ENCODE results near the gene KIF21A.
"Not testable (repeated sequence)": the region's sequence is repeated elsewhere in the genome, so short reads cannot be mapped to it uniquely, and the experiment has no call there.

Gene KIF21A

DNA sequence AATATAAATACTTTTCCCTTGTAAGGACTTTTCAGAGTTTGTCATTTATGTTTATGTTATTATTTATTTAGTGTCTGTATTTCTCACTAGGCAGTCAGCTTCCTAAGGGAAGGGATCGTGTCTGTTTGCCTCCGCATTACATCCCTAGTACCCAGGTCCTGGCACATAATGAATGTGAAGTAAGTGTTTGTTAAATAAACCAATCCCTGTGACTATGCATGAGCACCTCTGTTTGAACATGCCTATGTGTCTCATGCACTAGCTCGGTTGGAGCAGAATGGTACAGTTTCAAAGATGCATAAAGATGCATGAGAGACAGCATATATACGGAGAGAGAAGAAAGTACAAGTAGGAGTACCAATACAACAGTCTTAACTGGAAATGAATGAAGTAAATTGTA lies 99.3 kb downstream of the KIF21A start:
- no peak for DNase-seq

DNA sequence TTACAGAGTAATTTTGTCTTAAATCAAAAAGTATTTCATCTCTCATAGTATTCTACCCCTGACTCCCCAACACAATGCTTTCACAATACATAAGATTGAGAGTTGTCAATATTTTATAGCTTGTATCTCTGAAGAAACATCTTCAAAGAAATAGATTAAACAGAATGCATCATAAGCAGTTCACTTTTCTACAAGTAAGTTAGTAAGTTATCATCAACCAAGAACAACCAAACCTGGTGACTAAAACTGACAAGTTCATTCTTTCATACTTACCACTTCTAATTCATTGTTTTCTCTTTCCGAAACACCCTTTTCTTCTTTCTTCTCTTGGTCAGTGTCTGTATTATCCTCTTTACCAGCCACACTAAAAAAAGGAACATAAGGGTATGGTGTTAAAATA lies 101.2 kb downstream of the KIF21A start:
- DNase-seq: no peak

DNA sequence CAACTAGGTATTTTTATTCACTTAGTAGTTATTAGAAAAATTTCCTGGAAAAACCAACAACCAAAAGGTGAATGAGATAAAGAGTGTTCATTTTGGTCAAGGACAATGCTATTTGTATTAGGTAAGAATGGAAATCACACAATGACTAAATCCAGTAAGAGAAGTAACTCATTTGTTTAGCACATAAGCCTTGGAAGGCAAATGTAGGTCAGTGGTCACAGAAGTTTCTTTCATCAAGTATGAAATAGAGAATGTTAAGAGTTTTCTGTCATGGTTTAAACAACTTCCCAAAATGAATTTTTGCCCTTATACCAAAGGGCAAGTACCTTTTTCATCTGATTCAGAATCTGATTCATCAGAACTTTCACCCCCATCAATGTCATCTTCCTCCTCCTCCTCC lies 101.7 kb downstream of the KIF21A start:
- no peak for DNase-seq

DNA sequence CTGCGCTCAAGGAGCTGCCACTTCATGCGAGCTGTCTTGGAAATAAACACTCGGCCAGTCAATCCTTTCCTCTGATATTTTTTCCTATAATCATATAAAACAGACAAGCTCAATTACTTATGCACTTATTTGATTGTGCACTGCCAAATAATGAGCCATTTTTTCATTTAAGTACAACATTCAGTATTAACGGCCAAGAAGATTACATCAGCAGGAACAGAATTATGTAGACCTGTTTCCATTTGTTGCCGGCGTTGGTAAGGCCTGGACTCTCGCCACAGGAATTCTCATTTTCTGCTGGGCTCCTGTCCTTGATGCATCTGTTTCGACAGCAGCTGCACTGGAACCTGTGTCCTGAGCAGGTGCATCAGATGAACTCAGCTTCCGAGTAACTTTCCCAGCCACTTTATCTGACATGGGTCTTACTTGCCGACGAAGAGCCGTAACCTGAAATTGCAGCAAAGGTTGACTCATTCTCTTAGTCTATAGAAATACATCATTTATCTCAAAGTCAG lies 110.2 kb downstream of the KIF21A start:
- no peak for DNase-seq

DNA sequence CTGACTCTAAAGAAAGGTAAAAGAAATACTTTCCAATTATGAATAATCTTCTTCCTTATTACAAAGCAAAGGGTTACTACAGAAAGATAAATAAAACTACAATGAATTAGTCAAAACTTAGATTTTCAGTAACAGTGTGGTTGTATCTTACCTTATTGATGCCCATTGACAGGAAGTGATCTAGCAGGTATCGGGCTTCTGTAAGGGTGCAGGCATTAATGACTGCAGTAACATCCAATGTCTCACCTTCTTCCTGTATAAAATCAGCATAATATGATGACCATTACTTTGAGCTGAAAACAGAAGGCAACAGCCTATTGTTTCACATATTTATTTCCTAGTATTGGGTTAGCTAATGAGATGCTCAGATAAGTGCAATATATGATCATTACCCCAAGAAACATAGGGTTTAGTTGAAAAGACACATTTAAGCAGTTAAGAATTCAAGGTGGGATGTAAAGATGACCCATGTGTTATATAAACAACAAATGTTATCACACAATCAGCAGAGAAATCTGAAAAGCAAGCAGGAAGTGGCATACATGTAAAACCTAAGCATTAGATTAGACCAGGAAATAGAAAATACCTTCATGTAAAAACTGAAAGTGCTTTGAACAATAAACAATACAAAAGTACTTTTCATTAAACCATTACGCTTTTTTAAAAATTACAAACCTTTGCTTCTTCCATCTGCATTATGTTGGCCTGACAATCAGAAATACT lies 111.2 kb downstream of the KIF21A start:
- peak in 1 of 2 donors; percentile 39 for DNase-seq

DNA sequence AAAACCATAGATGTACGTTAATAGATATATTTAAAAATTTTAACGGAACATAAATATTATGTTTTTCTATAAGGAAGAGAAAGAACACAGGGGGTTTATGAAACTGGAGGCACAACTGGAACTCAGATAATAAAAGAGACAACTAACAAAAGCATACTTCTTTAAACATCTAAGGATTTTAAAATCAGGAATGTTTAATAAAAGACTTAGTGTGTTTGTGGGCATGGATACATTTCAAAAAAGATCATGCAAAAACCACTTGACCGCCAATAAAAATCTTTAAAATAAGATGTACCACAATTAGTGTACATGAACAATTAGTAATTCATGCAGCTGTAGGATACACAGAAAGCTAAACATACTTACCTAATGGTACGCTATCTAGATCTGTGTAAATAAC lies 113.0 kb downstream of the KIF21A start:
- no peak for DNase-seq

DNA sequence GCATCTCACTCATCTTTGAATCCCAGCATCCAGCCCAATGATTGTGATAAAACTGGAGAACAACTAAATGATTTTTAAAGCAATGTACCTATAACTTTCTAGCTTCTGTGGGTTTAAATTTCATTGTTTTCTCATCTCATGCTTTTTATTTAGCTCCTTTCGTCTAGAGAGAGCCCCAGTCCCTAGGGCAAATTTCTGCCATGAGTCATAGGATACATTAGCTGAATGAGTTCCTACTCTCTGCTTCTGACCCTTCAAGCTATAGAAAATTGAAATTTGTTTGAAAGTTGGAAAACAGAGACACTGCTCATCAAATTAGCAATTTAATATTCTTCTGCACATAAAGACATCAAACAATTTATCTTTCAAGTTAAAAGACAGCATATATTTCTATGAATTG lies 113.9 kb downstream of the KIF21A start:
- DNase-seq: no peak

DNA sequence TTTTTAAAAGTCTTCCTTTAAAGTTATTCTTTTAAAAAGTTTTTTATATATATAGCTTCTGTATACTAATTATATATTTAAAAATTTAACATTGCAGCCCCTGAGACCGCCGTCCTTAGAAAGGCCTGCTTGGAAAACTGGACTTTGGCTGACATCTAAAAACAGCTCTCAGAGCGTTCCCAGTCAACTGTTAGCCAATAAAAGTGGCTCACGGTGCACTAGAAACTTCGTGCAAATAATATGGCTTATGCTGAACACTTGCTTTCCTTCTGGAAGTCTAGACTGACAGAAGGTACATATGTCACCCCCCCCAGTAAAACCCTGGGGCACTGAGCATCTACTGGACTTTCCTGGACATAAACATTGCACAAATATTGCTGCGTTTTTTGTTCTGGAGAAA lies 115.0 kb downstream of the KIF21A start:
- no peak for DNase-seq

DNA sequence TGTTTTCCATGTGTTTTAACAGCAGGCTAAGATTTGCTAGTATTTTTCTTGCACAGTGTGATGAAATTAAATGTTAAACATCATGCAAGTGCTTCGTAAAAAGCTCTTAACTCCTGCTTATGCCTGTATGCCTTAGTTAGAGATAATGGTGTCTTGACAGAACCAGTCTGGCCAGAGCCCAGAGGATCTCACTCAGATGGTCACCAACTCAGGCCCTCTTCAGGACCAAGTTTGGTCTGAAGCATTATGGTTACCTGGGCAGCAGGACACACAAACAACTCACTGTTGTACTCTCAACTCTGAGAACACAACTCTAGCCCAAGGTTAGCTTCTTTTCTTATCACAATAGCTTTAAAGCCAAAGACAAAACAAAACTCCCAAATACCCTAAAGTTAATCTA lies 115.4 kb downstream of the KIF21A start:
- no peak for DNase-seq

DNA sequence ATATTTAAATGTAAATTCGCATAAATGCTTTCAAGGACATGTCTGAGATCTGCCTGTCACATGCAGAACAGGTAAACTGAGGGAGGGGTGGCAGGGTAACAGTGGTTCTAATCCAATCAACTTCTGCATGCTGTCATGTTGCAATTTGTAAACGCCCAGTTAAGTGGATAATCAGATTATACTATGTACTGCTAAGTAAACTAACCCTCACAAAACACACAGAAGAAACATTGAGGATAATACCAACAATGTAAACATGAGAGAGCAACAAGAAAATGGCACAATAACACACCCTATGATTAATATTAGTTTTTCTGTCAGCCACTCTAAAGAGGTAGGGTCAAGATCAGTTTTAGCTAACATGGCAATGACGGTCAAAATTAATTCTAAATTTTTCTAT lies 123.7 kb downstream of the KIF21A start:
- no peak for DNase-seq

DNA sequence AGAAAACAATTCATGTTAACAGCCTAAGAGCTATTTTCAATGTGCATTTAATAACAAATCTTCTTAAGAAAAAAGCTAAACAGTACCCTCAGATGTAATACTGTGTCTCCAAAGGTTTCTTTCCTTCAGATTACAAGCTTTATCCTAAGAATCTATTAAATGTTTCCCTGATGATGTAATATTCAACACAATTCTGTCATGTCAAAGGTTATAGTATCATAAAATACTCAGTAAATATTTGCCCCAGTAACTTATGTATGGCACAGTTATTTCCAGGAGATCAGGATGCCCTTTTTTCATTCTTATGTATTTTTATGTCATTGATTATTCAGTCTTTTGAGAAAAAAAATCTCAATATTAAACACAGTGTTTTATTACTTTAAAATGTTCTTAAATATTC lies 128.4 kb downstream of the KIF21A start:
- DNase-seq: no peak

DNA sequence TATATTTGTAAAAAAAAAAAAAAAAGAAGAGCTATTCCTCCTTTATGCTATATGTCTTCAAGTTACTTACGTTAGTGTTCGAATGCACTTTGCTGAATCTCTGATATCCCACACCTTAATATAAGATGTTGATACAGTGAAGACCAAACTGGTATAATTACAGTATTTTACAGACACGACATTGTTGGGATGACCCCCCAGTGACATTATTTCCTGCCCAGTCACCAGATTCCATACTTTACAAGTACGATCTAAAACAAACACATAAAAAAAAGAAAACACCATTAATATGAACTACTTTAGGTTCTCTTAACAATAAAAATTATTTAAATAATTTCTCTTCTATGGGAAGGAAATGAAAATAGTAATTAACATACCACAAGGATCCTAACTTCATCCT lies 133.4 kb downstream of the KIF21A start:
- DNase-seq: no peak

DNA sequence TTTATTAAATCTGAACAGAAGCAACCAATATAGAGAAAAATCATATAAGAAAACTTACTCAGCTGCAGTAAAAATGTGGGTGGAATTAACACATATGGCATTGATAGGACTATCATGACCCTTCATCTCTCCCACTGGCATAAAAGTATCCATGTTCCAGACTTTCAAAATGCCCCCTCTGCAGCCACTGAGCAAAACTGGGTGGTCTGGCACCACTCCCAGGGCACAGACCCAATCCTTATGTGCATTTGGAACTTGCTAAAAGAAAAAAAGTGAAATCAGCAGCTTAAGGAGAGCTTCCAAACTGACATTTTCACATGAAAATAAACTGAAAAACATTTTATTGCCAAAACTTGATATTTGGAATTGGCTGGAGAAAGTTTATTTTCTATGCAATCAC lies 141.5 kb downstream of the KIF21A start:
- no peak for DNase-seq

DNA sequence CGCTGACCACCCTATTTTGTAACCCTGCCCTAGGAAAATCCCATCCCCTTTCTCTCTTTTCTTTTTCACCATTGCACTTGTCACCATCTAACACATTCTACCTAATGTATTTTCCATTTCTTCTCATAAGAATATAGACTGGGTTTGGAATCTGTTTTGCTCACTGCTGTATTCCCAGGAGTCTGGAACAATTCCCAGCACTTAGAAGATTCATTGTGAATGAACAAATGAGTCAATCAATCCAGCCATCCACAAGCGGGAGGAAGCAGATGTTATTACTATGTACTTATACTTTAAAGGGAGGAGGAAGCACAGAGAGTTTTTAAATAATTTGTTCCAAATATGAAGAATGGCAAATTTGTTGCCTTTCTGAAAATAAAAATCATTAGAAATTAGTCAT lies 142.1 kb downstream of the KIF21A start:
- no peak for DNase-seq

DNA sequence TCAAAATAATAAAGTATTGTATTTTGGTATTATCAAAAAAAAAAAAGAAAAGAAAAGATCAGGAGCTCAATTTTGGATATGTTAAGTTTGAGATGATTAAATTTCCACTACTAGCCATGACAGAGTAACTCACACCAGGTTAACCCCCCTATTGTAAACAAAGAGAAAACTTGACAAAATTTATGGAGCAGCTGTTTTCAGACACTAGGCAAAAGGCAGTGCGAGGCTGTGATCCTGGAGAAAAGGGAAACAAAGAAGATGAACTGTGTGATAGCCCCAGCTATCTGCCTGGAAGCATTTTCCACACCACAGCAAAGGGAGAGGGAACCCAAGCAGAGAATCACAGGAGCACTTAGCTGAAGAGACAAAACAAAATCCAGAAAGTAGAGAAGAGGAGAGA lies 145.0 kb downstream of the KIF21A start:
- DNase-seq: no peak

DNA sequence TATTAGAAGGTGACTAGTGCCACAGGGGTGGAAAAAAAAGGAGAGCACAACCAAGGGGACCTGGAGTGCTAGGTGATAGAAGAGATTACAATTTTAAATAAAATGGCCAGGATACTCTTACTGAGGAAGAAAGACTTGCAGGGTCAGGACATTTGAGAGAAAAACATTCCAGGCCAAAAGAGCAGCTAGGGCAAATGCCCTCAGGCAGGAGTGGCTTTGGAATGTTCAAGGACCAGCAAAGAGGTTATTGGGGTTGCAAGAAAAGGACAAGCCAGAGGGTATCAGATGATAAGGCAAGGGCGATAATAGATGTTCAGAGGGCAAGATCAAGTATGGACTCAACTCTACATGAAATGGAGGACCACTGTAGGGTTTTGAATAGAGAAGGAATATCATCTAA lies 146.4 kb downstream of the KIF21A start:
- DNase-seq: no peak

DNA sequence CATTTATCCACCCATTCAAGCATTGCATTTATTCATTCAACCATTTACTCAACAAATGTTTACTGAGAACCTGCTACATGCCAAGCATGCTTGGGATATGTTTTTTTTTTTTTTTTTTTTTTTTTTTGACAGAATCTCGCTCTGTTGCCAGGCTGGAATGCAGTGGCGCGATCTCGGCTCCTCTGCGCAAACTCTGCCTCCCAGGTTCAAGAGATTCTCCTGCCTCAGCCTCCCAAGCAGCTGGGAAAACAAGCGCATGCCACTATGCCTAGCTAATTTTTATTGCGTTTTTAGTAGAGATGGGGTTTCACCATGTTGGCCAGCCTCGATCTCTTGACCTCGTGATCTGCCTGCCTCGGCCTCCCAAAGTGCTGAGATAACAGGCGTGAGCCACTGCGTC lies 147.3 kb downstream of the KIF21A start:
- DNase-seq: not testable (repeated sequence)

DNA sequence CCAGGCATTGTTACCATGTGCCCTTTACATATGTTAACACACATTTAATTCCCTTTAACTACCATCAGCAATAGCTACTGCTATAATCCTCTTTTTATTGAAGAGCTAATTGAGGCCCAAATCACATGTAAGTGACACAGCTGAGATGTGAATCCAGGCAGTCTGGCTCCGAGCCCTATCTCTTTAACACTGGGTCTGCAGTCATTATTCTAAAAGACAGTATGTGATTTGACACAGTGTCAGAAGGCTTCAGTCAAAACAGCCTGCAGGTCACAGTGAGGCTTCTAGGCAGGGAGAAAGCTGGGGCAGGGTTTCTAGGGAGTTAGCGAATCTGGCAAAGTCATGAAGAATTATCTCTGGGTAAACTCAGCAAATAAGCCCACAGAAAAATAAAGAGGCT lies 148.2 kb downstream of the KIF21A start:
- DNase-seq: no peak

DNA sequence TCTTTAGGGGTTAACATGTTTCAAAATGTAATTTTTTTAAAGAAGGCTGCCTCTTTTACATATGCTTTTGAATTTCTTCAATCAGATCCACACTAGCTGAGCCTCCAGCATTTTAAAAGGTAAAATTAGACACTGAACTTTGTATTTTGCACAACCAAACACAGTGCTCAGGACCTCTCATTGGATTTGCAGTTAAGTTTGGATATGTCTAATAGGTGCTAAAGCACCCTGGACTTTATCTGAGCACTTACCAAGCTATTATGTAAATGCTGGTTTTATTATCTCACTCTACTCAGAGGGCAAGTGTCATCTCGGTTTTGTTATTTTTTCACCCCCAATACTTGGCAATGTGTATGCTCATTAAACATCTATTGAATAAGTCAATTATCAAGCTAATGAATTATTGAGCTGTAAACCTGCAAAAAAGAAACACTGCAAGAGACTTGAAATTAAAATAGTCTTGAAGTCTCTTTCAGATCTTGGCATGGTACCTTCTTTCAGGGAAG lies 150.7 kb downstream of the KIF21A start:
- DNase-seq: no peak

DNA sequence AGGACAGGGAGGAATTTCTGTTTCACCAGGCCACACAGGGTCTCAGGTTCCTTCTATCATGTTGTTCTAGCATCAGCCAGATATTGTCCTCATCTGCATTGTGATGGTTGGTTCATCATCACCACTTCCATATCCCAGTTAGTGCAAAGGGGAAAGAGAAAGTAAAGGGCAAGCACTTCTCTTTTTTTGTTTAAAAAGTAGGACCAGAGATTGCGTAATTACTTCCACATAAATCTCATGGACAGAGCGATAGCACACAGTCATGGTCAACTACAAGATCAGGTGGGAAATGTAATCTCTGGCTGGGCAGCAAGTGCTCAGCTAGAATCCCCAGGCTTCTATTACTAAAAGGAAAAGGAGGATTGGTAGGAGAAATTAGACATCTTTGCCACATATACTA lies 155.1 kb downstream of the KIF21A start:
- no peak for DNase-seq

DNA sequence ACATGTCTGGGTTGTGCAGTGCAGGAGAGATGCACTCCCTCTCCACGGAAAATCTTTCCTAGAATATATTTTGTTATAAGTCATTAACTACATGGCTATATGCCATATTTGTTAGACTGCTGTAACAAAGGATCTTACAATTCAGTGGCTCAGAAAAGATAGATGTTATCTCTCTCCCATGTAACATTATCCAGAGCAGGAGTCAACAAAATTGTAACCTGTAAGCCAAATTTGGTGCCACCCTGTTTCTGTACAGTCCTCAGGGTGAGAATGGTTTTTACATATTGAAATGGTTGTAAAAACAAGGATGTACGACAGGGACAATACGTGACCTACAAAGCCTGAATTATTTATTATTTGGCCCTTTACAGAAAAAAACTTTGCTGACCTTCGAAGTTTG lies 155.5 kb downstream of the KIF21A start:
- DNase-seq: no peak

DNA sequence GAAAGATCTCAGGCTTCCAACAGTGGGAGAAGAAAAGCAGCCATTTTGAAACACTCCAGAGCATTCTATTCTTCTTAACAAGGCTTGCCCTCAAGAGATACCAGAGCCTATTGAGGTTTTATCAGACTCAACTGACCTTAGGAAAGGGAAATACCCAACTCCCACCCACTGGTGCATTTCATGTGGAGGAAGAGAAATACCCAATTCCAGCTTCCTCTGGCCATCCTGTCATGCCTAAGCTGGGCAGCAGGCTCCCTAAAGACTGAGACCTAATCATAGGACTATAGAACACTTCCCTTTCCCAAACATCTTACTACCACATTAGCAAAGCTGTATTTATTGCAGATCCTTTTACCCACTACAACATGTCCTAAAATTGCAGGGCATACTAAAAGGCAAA lies 164.5 kb downstream of the KIF21A start:
- no peak for DNase-seq

DNA sequence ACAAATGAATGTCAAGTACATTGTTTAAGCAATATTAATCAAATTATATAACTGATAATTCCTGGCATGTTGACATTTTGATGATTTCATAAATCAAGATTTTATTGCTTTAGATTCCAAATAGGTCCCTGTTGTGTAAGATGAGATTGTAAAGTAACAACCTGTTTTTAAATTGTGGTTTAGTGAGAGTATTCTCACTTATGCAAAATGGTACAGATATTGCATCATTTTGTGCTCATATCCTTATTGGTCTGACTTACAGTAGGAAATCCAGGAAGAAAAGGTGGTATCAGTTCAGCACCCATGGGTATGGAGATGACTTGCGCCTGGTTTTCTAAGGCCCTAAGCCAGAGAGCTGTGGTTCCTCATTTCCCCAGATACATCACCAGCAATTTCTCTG lies 165.5 kb downstream of the KIF21A start:
- DNase-seq: no peak

DNA sequence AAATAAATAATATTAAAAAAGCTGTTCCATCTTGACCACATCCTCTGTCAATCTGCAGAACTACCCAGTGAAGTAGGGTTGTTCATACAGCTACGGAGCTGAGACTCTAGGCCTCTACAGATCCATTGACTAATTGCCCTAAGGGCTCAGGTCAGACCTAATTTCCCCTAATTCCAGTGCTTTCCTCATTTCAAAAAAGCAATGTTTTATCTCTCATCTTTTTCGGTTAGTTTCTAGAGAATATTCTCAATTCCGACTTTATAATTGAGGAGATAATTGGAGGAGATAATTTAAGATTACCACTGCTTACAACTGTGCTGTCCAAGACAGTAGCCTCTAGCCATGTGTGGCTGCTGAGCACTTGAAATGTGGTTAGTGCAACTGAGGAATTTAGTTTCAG lies 167.1 kb downstream of the KIF21A start:
- DNase-seq: no peak
